AG04449 (cell line): ENCODE results near the gene GAP43.

ENCODE experiments used
- CTCF ChIA-PET: fragments of 350-600 bp; formaldehyde crosslinking; extraction: SDS; loops from one replicate; lab custom pipeline; 2021; ENCODE audit warnings: antibody characterized with exemption; lab: Yijun Ruan, JAX
- POLR2A ChIA-PET: fragments of 400-600, 350-600 bp; formaldehyde crosslinking; extraction: SDS; loops from one replicate; lab custom pipeline; 2020; ENCODE audit warnings: antibody characterized with exemption, inconsistent platforms; lab: Yijun Ruan, JAX
- DNase-seq: peaks from one replicate; pipeline ENCODE4 v3.0.0-alpha.2; 2010; ENCODE audit warnings: low read depth, low spot score
- H3K4me3 ChIP-seq: 2 replicates; pipeline ENCODE4 v1.5.1; 2011; ENCODE audit warnings: low read depth, mild to moderate bottlenecking, control low read depth, low read length
- CTCF ChIP-seq: IDR thresholded peaks from one replicate; pipeline ENCODE4 v1.5.1; 2011; ENCODE audit warnings: mild to moderate bottlenecking, moderate library complexity, low read length, control low read depth, inconsistent platforms; ENCODE audit not compliant: insufficient read depth; ENCODE audit errors: missing control alignments

Gene GAP43

GRCh38 chr3:115660646-115661337 lies 37.5 kb downstream of the GAP43 start:
- CTCF ChIA-PET = interaction anchor here (1.9 kb wide), 1 partner anchor 11 kb away, joined by 9 read pairs; no protein-coding TSS in a partner anchor
- no peak overlapping the region for H3K4me3 ChIP-seq
- no peak for TF ChIP-seq CTCF
- POLR2A ChIA-PET = no interaction called here
- DNase-seq = no peak

- ChIA-PET CTCF (interaction anchor here (1.2 to 1.9 kb wide), 3 partner anchors 10 to 32 kb away, joined by 3 to 9 read pairs (median 4); no protein-coding TSS in a partner anchor), POLR2A (no interaction called here)
- no peak for TF ChIP-seq CTCF
- no peak overlapping the region for H3K4me3 ChIP-seq
- DNase-seq = no peak
These were observed 39.0 kb downstream of the GAP43 start for GRCh38 chr3:115662356-115662755.

GRCh38 chr3:115663414-115663813 lies 40.1 kb downstream of the GAP43 start:
- H3K4me3 ChIP-seq = no peak overlapping the region
- TF ChIP-seq CTCF = no peak
- ChIA-PET CTCF (no interaction called here), POLR2A (no interaction called here)
- no peak for DNase-seq

- ChIA-PET POLR2A (no interaction called here), CTCF (interaction anchor here (1.5 kb wide), 1 partner anchor 27 kb away, joined by 3 read pairs; no protein-coding TSS in a partner anchor)
- H3K4me3 ChIP-seq = no peak overlapping the region
- DNase-seq = no peak
- no peak for TF ChIP-seq CTCF
These were observed 42.8 kb downstream of the GAP43 start for GRCh38 chr3:115666081-115666480.

GRCh38 chr3:115666920-115667737 lies 43.8 kb downstream of the GAP43 start:
- ChIA-PET CTCF (interaction anchor here (1.0 to 1.3 kb wide), 3 partner anchors 10 to 449 kb away, joined by 3 to 5 read pairs (median 3); no protein-coding TSS in a partner anchor), POLR2A (no interaction called here)
- TF ChIP-seq CTCF = no peak
- H3K4me3 ChIP-seq = no peak overlapping the region
- DNase-seq = no peak

GRCh38 chr3:115667738-115668065 lies 44.4 kb downstream of the GAP43 start:
- ChIA-PET CTCF (interaction anchor here (1.0 to 1.3 kb wide), 4 partner anchors 9 to 450 kb away, joined by 3 to 5 read pairs (median 3); no protein-coding TSS in a partner anchor), POLR2A (no interaction called here)
- TF ChIP-seq CTCF = no peak
- DNase-seq = no peak
- H3K4me3 ChIP-seq = no peak overlapping the region
